ENCODE data around the gene EDN2.

- TF ChIP-seq POLR2A (IDR thresholded peaks at IDR 0.05; ENCODE audit: low read depth) (no peak), POLR2AphosphoS5 (IDR thresholded peaks at IDR 0.05) (no peak), EP300 (IDR thresholded peaks at IDR 0.05) (no peak)
- TF ChIP-seq, protein P1, sequence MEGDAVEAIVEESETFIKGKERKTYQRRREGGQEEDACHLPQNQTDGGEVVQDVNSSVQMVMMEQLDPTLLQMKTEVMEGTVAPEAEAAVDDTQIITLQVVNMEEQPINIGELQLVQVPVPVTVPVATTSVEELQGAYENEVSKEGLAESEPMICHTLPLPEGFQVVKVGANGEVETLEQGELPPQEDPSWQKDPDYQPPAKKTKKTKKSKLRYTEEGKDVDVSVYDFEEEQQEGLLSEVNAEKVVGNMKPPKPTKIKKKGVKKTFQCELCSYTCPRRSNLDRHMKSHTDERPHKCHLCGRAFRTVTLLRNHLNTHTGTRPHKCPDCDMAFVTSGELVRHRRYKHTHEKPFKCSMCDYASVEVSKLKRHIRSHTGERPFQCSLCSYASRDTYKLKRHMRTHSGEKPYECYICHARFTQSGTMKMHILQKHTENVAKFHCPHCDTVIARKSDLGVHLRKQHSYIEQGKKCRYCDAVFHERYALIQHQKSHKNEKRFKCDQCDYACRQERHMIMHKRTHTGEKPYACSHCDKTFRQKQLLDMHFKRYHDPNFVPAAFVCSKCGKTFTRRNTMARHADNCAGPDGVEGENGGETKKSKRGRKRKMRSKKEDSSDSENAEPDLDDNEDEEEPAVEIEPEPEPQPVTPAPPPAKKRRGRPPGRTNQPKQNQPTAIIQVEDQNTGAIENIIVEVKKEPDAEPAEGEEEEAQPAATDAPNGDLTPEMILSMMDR (IDR thresholded peaks at IDR 0.05), result no peak
Measured at GRCh38 chr1:41528106-41528505, 43.6 kb upstream of the EDN2 start.
